Measurements from ENCODE around the gene ODAD3. TPM values are rescaled to one million over a fixed set of nuclear protein-coding genes. Genes with fewer than 3 reads are reported as not detected.

The ODAD3 gene
- total RNA-seq, 1 experiment from 2014 or later: 2.0 TPM

- no peaks in the 10 kb centered on the region for H3K27me3 ChIP-seq
- H3K4me3 ChIP-seq: no peak overlapping the region
- DNase-seq: peak; percentile 94
- no peaks in the 10 kb centered on the region for H3K9me3 ChIP-seq
- H3K36me3 ChIP-seq: peaks cover 6% of the 10 kb centered on the region
These were observed 57.7 kb downstream of the ODAD3 start for GRCh38 chr19:11377237-11377636.

DNA sequence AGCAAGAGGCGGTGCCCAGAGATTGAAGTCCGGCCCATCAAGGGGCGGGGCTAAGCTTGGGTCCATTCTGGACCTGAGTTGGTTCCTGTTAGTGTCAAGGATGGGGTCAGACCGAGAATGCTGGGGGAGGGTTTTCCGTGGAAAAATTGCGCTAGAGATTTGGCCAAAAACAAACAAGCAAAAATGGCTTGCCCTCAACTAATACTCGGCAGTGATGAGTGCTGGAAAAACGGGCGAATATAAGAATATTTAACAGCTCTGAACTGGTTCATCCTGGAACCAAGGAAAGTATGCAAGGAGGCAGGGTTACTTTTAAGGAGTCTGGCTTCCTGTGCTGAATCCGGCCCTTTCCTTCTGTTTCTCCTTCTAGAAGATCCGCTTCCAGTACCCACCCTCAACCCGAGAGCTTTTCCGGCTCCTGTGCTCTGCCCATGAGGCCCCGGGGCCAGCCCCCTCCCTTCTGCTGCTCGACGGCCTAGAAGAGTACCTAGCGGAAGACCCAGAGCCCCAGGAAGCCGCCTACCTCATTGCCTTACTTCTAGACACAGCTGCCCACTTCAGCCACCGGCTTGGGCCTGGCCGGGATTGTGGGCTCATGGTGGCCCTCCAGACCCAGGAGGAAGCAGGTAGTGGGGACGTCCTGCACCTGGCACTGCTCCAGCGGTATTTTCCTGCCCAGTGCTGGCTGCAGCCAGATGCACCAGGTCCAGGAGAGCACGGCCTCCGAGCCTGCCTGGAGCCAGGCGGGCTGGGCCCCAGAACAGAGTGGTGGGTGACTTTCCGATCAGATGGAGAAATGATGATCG is 59.6 kb downstream of the ODAD3 start:
- DNase-seq: no peak
- Histone ChIP-seq H3K4me3 (peak overlapping the region; percentile 70), H3K9me3 (no peaks in the 10 kb centered on the region), H3K27me3 (no peaks in the 10 kb centered on the region), H3K36me3 (peaks cover 6% of the 10 kb centered on the region)

DNA sequence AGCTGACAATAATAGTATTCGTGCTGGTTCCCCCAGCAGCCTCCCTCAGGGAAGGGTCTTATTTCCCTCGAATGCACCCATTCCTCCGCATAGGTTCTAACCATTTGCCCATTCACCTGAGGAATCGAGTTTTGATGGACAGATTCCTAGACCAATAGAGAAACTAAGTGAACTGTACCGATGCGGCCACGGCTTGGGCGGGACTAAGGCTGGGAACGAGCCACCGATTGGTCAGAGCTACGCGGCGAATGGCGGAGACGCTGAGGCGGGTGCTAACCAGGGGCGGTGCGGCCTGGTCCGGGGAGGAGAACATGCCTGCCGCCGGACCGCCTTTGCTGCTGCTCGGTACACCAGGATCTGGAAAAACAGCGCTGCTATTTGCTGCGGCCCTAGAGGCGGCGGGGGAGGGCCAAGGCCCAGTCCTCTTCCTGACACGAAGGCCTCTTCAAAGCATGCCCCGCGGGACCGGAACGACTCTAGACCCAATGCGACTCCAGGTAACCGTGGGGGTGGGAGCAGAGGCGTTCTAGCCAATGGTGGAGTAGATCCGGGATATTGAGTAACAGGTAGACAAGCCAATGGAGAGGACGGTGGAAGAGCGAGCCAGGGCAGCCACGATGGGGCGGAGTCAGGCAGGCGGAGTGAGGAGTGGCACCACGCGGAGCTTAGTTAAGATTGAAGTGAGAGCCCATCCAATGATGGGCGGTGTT is 60.3 kb downstream of the ODAD3 start, which contains the start of gene SWSAP1:
SWSAP1 (plus strand) TSS at position 234 of the 710 bp plus-strand sequence; CDS start at position 249, 15 bp downstream.
- H3K4me3 ChIP-seq: peak within 1 kb of the TSS; percentile 70
- H3K9me3 ChIP-seq: no peaks in the 10 kb centered on the region
- H3K36me3 ChIP-seq: peaks cover 6% of the 10 kb centered on the region
- no peaks in the 10 kb centered on the region for H3K27me3 ChIP-seq
- DNase-seq: peak; percentile 100

- peak overlapping the region; percentile 70 for H3K4me3 ChIP-seq
- H3K36me3 ChIP-seq: peaks cover 6% of the 10 kb centered on the region
- no peaks in the 10 kb centered on the region for H3K27me3 ChIP-seq
- no peaks in the 10 kb centered on the region for H3K9me3 ChIP-seq
- no peak for DNase-seq
These were observed 61.0 kb downstream of the ODAD3 start for GRCh38 chr19:11373885-11374432.

DNA sequence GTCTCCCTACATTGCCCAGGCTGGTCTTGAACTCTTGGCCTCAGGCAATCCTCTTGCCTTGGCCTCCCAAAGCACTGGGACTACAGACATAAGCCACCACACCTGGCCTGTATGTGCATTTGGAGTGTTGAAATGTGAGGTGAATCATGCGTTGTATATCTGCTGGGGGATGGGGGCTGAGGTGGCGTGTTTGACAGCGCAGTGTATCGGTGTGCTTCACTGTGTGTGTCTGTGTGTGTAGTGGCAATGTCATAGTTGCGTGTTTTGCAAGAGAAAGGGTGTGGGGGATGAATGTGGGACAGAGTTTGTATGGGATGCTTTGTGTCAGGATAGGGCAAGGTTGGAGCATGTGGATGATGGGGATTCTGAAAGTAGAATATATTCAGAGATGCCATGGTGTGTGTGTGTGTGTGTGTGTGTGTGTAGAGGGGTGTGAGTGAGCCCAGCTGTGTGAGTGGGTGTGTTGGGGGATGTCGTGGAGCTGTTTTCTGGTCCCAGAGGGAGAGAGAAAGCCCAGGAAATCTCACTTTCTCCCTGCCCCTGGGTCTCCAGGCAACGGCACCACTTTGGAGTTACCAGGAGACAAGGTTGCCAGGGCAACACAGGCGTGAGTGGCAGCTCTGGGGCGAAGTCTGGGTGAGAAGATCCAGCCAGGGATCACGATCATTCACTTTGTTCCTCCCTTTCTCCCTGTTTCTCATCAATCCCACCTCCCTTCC is 61.6 kb downstream of the ODAD3 start:
- no peaks in the 10 kb centered on the region for H3K9me3 ChIP-seq
- no peak overlapping the region; the same call in 1 of the 2 replicates for H3K4me3 ChIP-seq
- no peaks in the 10 kb centered on the region for H3K27me3 ChIP-seq
- DNase-seq: peak; percentile 44
- peaks cover 5% of the 10 kb centered on the region for H3K36me3 ChIP-seq

- H3K27me3 ChIP-seq: no peaks in the 10 kb centered on the region
- no peaks in the 10 kb centered on the region for H3K9me3 ChIP-seq
- no peak overlapping the region for H3K4me3 ChIP-seq
- peaks cover 12% of the 10 kb centered on the region for H3K36me3 ChIP-seq
- no peak for DNase-seq
These were observed 64.2 kb downstream of the ODAD3 start for GRCh38 chr19:11370744-11371143.

Other genes starting within 250 kb of the ODAD3 start
- 81.9 and 86.7 TPM in 2 replicates for gene KANK2, start 237.6 kb downstream of the ODAD3 start, total RNA-seq (2014; rRNA removed; shearing (Covaris generic); ENCODE audit: low replicate concordance)
- gene ANGPTL8, start 195.5 kb downstream of the ODAD3 start, total RNA-seq (2014; rRNA removed; shearing (Covaris generic); ENCODE audit: low replicate concordance): not detected in 2 replicates
- gene DOCK6, start 172.6 kb downstream of the ODAD3 start, total RNA-seq (2014; rRNA removed; shearing (Covaris generic); ENCODE audit: low replicate concordance): 2.2 and 8.8 TPM in 2 replicates
- 1.0 TPM in 1 of 2 replicates, not detected in the other for gene TSPAN16, start 139.0 kb downstream of the ODAD3 start, total RNA-seq (2014; rRNA removed; shearing (Covaris generic); ENCODE audit: low replicate concordance)
- gene RAB3D, start 95.5 kb downstream of the ODAD3 start, total RNA-seq (2014; rRNA removed; shearing (Covaris generic); ENCODE audit: low replicate concordance): 2.3 and 3.1 TPM in 2 replicates
- gene TMEM205, start 88.9 kb downstream of the ODAD3 start, total RNA-seq (2014; rRNA removed; shearing (Covaris generic); ENCODE audit: low replicate concordance): 139 and 195 TPM in 2 replicates
- gene CCDC159, start 88.6 kb downstream of the ODAD3 start, total RNA-seq (2014; rRNA removed; shearing (Covaris generic); ENCODE audit: low replicate concordance): 5.4 and 9.0 TPM in 2 replicates
- 3.9 and 12.3 TPM in 2 replicates for gene PLPPR2, start 79.7 kb downstream of the ODAD3 start, total RNA-seq (2014; rRNA removed; shearing (Covaris generic); ENCODE audit: low replicate concordance)
- gene SWSAP1, start 60.5 kb downstream of the ODAD3 start, total RNA-seq (2014; rRNA removed; shearing (Covaris generic); ENCODE audit: low replicate concordance): 1.3 and 3.1 TPM in 2 replicates
- gene EPOR, start 50.8 kb downstream of the ODAD3 start, total RNA-seq (2014; rRNA removed; shearing (Covaris generic); ENCODE audit: low replicate concordance): 2.6 and 2.9 TPM in 2 replicates
- 0.10 TPM in 1 of 2 replicates, not detected in the other for gene RGL3, start 15.8 kb downstream of the ODAD3 start, total RNA-seq (2014; rRNA removed; shearing (Covaris generic); ENCODE audit: low replicate concordance)
- gene PRKCSH, start 514 bp upstream of the ODAD3 start, total RNA-seq (2014; rRNA removed; shearing (Covaris generic); ENCODE audit: low replicate concordance): 93.3 and 256 TPM in 2 replicates
- not detected in 2 replicates for gene ELAVL3, start 45.9 kb upstream of the ODAD3 start, total RNA-seq (2014; rRNA removed; shearing (Covaris generic); ENCODE audit: low replicate concordance)
- 7.4 and 12.8 TPM in 2 replicates for gene ZNF653, start 70.7 kb upstream of the ODAD3 start, total RNA-seq (2014; rRNA removed; shearing (Covaris generic); ENCODE audit: low replicate concordance)
- 139 and 196 TPM in 2 replicates for gene ECSIT, start 94.0 kb upstream of the ODAD3 start, total RNA-seq (2014; rRNA removed; shearing (Covaris generic); ENCODE audit: low replicate concordance)
- gene CNN1, start 103.7 kb upstream of the ODAD3 start, total RNA-seq (2014; rRNA removed; shearing (Covaris generic); ENCODE audit: low replicate concordance): 0.46 TPM in 1 of 2 replicates, not detected in the other
- gene ELOF1, start 124.1 kb upstream of the ODAD3 start, total RNA-seq (2014; rRNA removed; shearing (Covaris generic); ENCODE audit: low replicate concordance): 51.6 and 111 TPM in 2 replicates
- not detected in 2 replicates for gene ACP5, start 142.5 kb upstream of the ODAD3 start, total RNA-seq (2014; rRNA removed; shearing (Covaris generic); ENCODE audit: low replicate concordance)
- 32.4 and 33.2 TPM in 2 replicates for gene ZNF627, start 162.4 kb upstream of the ODAD3 start, total RNA-seq (2014; rRNA removed; shearing (Covaris generic); ENCODE audit: low replicate concordance)

Data from MG63 (cell line).